Activated CD8-positive, alpha-beta T cell treated with anti-CD3 and anti-CD28 coated beads for 36 hours (primary cell): Measurements from ENCODE around the gene OSGEPL1. TPM values are rescaled to one million over a fixed set of nuclear protein-coding genes. Genes with fewer than 3 reads are reported as not detected.

Experiments used
- ATAC-seq: fragments of 200-7000 bp; cut with Tn5 transposase; one replicate; pipeline ENCODE4 v1.10.0; 2021; ENCODE audit warnings: mild to moderate bottlenecking, moderate library complexity
- CTCF ChIA-PET: fragments of 350-600 bp; sonication (Branson Sonifier 250); formaldehyde crosslinking; loops from one replicate; lab custom pipeline; 2021; ENCODE audit warnings: antibody characterized with exemption; lab: Charles Lee
- POLR2A ChIA-PET: fragments of 350-600 bp; sonication (Branson Sonifier 250); formaldehyde crosslinking; loops from one replicate; lab custom pipeline; 2021; ENCODE audit warnings: antibody characterized with exemption; lab: Charles Lee
- DNase-seq: peaks from one replicate; pipeline ENCODE4 v3.0.0-alpha.2; 2020
- H3K27ac Mint-ChIP-seq: one replicate; pipeline ENCODE4 v1.8.0; 2021; ENCODE audit warnings: mild to moderate bottlenecking, mixed read lengths
- H3K27me3 Mint-ChIP-seq: one replicate; pipeline ENCODE4 v1.8.0; 2021; ENCODE audit warnings: mixed read lengths
- H3K36me3 Mint-ChIP-seq: one replicate; pipeline ENCODE4 v1.8.0; 2021; ENCODE audit warnings: low read depth, mixed read lengths
- H3K4me1 Mint-ChIP-seq: one replicate; pipeline ENCODE4 v1.8.0; 2021; ENCODE audit warnings: low read depth, mixed read lengths
- H3K4me3 Mint-ChIP-seq: one replicate; pipeline ENCODE4 v1.8.0; 2021; ENCODE audit warnings: mild to moderate bottlenecking, moderate library complexity, mixed read lengths
- H3K9me3 Mint-ChIP-seq: one replicate; pipeline ENCODE4 v1.8.0; 2021; ENCODE audit warnings: mixed read lengths
- intact Hi-C: fragments of 100-400 bp; cut with micrococcal nuclease; formaldehyde crosslinking; loops from one replicate; pipeline ENCODE4 v1.10.0; 2022
- total RNA-seq, 2 experiments: library from RNA; stranded (reverse); gene quantifications; one replicate each; pipeline ENCODE4 v1.2.3, GENCODE V29; 2021
- TF ChIP-seq, protein P1 (sequence below): fragments of 200-600 bp; IDR thresholded peaks from one replicate; pipeline ENCODE4 v1.8.0; 2022; ENCODE audit warnings: antibody characterized with exemption, mild to moderate bottlenecking

The OSGEPL1 gene
- total RNA-seq, 2 experiments from 2014 or later = 14.7 to 16.2 TPM

DNA sequence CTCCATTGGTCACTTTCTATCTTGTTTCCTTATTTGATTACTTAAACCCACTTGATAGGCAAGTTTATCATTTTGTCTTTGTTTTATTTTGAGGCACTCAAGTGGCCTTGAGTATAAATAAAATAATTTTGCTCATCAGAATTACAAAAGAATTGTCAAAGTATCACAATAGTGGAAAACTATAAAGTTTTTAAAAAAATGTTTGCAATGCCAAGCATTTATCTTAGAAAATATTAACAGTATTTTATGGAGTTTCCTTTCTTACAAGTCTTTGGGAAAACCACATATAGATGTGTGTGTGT, 36.4 kb upstream of the OSGEPL1 start:
- TF ChIP-seq, protein P1, sequence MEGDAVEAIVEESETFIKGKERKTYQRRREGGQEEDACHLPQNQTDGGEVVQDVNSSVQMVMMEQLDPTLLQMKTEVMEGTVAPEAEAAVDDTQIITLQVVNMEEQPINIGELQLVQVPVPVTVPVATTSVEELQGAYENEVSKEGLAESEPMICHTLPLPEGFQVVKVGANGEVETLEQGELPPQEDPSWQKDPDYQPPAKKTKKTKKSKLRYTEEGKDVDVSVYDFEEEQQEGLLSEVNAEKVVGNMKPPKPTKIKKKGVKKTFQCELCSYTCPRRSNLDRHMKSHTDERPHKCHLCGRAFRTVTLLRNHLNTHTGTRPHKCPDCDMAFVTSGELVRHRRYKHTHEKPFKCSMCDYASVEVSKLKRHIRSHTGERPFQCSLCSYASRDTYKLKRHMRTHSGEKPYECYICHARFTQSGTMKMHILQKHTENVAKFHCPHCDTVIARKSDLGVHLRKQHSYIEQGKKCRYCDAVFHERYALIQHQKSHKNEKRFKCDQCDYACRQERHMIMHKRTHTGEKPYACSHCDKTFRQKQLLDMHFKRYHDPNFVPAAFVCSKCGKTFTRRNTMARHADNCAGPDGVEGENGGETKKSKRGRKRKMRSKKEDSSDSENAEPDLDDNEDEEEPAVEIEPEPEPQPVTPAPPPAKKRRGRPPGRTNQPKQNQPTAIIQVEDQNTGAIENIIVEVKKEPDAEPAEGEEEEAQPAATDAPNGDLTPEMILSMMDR = no peak
- Mint-ChIP-seq H3K27ac (no peak overlapping the region), H3K36me3 (peaks cover 26% of the 10 kb centered on the region), H3K4me3 (no peak overlapping the region), H3K9me3 (no peaks in the 10 kb centered on the region), H3K4me1 (peaks cover 15% of the 10 kb centered on the region), H3K27me3 (no peaks in the 10 kb centered on the region)
- no peak for ATAC-seq
- CTCF ChIA-PET = interaction anchor here (0.5 to 2.3 kb wide), 7 partner anchors 9 to 299 kb away, joined by 3 to 7 read pairs (median 3); no protein-coding TSS in a partner anchor
- no peak for DNase-seq
- POLR2A ChIA-PET = interaction anchor here (2.1 kb wide), 1 partner anchor 15 kb away, joined by 6 read pairs; the partner anchor contains the start of genes ORMDL1 and PMS1
- intact Hi-C loops = no loop called here

DNA sequence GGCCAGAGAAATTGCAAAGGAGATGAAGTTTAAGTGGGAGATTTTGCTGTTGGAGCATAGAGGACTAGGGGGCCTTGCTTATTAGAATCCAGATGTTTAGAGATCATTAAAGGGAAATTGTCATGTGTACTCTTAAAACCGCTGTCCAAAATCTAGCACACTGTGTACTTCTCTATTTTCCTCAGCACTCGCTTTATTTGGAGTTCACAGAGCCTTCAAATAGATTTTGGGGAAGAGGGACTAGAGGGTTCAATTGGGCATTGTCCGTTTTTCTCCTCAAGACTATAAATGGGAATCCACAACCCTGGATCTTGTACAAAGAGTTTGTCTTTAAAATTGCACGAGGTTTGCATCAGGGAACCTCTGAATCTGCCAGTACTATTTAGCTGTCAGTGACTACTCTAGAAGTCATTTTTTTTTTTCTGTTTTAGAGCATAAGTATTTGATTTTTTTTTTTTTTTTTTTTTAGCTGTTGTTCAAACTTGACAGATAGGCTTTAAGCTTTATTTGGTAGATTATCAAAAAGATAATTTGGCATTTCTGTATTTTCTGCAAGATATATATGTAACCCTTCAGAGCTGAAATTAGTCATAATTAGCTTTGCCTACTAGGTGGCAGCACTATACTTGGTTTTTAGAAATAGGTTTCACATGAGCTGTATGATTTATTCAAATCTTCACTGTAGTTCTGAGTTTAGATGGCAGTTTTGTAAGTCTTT, 35.9 kb upstream of the OSGEPL1 start:
- H3K27ac Mint-ChIP-seq = no peak overlapping the region
- H3K4me3 Mint-ChIP-seq = no peak overlapping the region

GRCh38 chr2:189797902-189798301, 35.3 kb upstream of the OSGEPL1 start:
- Mint-ChIP-seq H3K27me3 (no peaks in the 10 kb centered on the region), H3K27ac (no peak overlapping the region), H3K9me3 (no peaks in the 10 kb centered on the region), H3K4me3 (no peak overlapping the region), H3K36me3 (peaks cover 29% of the 10 kb centered on the region), H3K4me1 (peaks cover 15% of the 10 kb centered on the region)
- ATAC-seq (no peak), DNase-seq (no peak)
- intact Hi-C loops = no loop called here
- CTCF ChIA-PET = interaction anchor here (1.2 to 1.4 kb wide), 3 partner anchors 10 to 45 kb away, joined by 3 to 4 read pairs (median 3); no protein-coding TSS in a partner anchor
- TF ChIP-seq, protein P1 = no peak
- POLR2A ChIA-PET = no interaction called here

More for the DNA sequence above, 35.9 kb upstream of the OSGEPL1 start:
- H3K9me3 Mint-ChIP-seq = no peaks in the 10 kb centered on the region
- H3K4me1 Mint-ChIP-seq = peaks cover 15% of the 10 kb centered on the region
- DNase-seq (no peak), ATAC-seq (peak; percentile 37)
- CTCF ChIA-PET = interaction anchor here (0.5 to 2.3 kb wide), 8 partner anchors 9 to 300 kb away, joined by 3 to 7 read pairs (median 3); no protein-coding TSS in a partner anchor
- intact Hi-C loops = no loop called here
- TF ChIP-seq, protein P1 = peak; percentile 36
- peaks cover 26% of the 10 kb centered on the region for H3K36me3 Mint-ChIP-seq
- POLR2A ChIA-PET = interaction anchor here (2.1 kb wide), 1 partner anchor 14 kb away, joined by 6 read pairs; the partner anchor contains the start of genes ORMDL1 and PMS1
- no peaks in the 10 kb centered on the region for H3K27me3 Mint-ChIP-seq

DNA sequence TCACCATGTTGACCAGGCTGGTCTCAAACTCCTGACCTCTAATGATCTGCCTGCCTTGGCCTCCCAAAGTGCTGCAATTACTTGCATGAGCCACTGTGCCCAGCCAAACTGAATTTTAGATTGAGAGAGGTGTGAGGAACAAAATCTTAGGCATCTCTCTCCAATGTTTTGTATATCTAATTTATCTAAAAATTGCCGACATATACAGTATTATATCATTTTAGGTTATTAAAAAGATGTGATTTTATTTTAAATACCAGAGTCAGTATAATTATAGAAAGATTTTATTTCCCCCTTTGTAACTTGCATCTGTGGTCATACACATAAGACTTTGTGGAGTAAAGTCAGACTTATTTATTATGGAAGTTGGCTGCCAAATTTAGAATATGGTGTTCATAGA, 31.7 kb upstream of the OSGEPL1 start:
- CTCF ChIA-PET = no interaction called here

More for the DNA sequence above, 31.7 kb upstream of the OSGEPL1 start:
- Mint-ChIP-seq H3K9me3 (no peaks in the 10 kb centered on the region), H3K4me1 (peaks cover 17% of the 10 kb centered on the region), H3K36me3 (peaks cover 31% of the 10 kb centered on the region), H3K27me3 (no peaks in the 10 kb centered on the region), H3K4me3 (no peak overlapping the region), H3K27ac (no peak overlapping the region)
- POLR2A ChIA-PET = no interaction called here
- DNase-seq (no peak), ATAC-seq (no peak)
- intact Hi-C loops = no loop called here
- TF ChIP-seq, protein P1 = no peak
